Activated CD4-positive, alpha-beta memory T cell treated with anti-CD3 and anti-CD28 coated beads, Interleukin-2, amount 10 ng/mL, durations not matched to agents 7 days and 5 days (primary cell): ENCODE measurements around the gene NUSAP1. TPM values are rescaled to one million over a fixed set of nuclear protein-coding genes. Genes with fewer than 3 reads are reported as not detected.
A peak's percentile ranks its signal among the peaks of the same experiment; 100 is the strongest.

ENCODE experiments used
- CTCF ChIA-PET: fragments of 350-600 bp; sonication (Branson Sonifier 250); formaldehyde crosslinking; loops from one replicate; lab custom pipeline; 2021; ENCODE audit warnings: antibody characterized with exemption, inconsistent platforms; lab: Charles Lee
- POLR2A ChIA-PET: fragments of 350-600 bp; sonication (Branson Sonifier 250); formaldehyde crosslinking; loops from one replicate; lab custom pipeline; 2021; ENCODE audit warnings: antibody characterized with exemption; lab: Charles Lee
- DNase-seq: peaks from one replicate; pipeline ENCODE4 v3.0.0-alpha.2; 2020
- H3K27ac Mint-ChIP-seq: one replicate; pipeline ENCODE4 v1.8.0; 2021; ENCODE audit warnings: mild to moderate bottlenecking, mixed read lengths
- H3K27me3 Mint-ChIP-seq: one replicate; pipeline ENCODE4 v1.8.0; 2021; ENCODE audit warnings: mixed read lengths
- H3K36me3 Mint-ChIP-seq: one replicate; pipeline ENCODE4 v1.8.0; 2021; ENCODE audit warnings: low read depth, mixed read lengths
- H3K4me1 Mint-ChIP-seq: one replicate; pipeline ENCODE4 v1.8.0; 2021; ENCODE audit warnings: mixed read lengths
- H3K4me3 Mint-ChIP-seq: one replicate; pipeline ENCODE4 v1.8.0; 2021; ENCODE audit warnings: mild to moderate bottlenecking, mixed read lengths
- H3K9me3 Mint-ChIP-seq: one replicate; pipeline ENCODE4 v1.8.0; 2021; ENCODE audit warnings: mixed read lengths
- total RNA-seq, 2 experiments: library from RNA; stranded (reverse); gene quantifications; one replicate each; pipeline ENCODE4 v1.2.3, GENCODE V29; 2021

Gene NUSAP1
- total RNA-seq, 2 experiments from 2014 or later = 243 to 251 TPM

- Mint-ChIP-seq H3K9me3 (no peaks in the 10 kb centered on the region), H3K27me3 (no peaks in the 10 kb centered on the region), H3K36me3 (peaks cover 32% of the 10 kb centered on the region), H3K4me3 (no peak overlapping the region), H3K27ac (peak overlapping the region; percentile 24), H3K4me1 (peaks cover 24% of the 10 kb centered on the region)
- CTCF ChIA-PET = interaction anchor here (0.7 kb wide), 2 partner anchors 326 to 704 kb away, joined by 3 read pairs; no protein-coding TSS in a partner anchor
- DNase-seq = no peak
- POLR2A ChIA-PET = no interaction called here
Measured at GRCh38 chr15:41392659-41393058, 60.0 kb downstream of the NUSAP1 start.

- Mint-ChIP-seq H3K9me3 (no peaks in the 10 kb centered on the region), H3K4me3 (no peak overlapping the region), H3K36me3 (peaks cover 27% of the 10 kb centered on the region), H3K27me3 (no peaks in the 10 kb centered on the region), H3K27ac (peak overlapping the region; percentile 51), H3K4me1 (peaks cover 24% of the 10 kb centered on the region)
- no peak for DNase-seq
- ChIA-PET POLR2A (no interaction called here), CTCF (no interaction called here)
Measured at GRCh38 chr15:41394924-41395323, 62.2 kb downstream of the NUSAP1 start.

GRCh38 chr15:41396111-41396510 is 63.4 kb downstream of the NUSAP1 start:
- ChIA-PET POLR2A (interaction anchor here (1.4 kb wide), 1 partner anchor 14 kb away, joined by 3 read pairs; no protein-coding TSS in a partner anchor), CTCF (no interaction called here)
- peak overlapping the region; percentile 12 for H3K27ac Mint-ChIP-seq
- no peaks in the 10 kb centered on the region for H3K27me3 Mint-ChIP-seq
- H3K36me3 Mint-ChIP-seq = peaks cover 27% of the 10 kb centered on the region
- DNase-seq = no peak
- peaks cover 28% of the 10 kb centered on the region for H3K4me1 Mint-ChIP-seq
- no peak overlapping the region for H3K4me3 Mint-ChIP-seq
- H3K9me3 Mint-ChIP-seq = no peaks in the 10 kb centered on the region

GRCh38 chr15:41401904-41402267 is 69.2 kb downstream of the NUSAP1 start:
- DNase-seq = no peak

GRCh38 chr15:41407341-41407740 is 74.7 kb downstream of the NUSAP1 start:
- no peaks in the 10 kb centered on the region for H3K9me3 Mint-ChIP-seq
- peaks cover 15% of the 10 kb centered on the region for H3K4me1 Mint-ChIP-seq
- ChIA-PET CTCF (interaction anchor here (1.2 kb wide), 1 partner anchor 11 kb away, joined by 5 read pairs; no protein-coding TSS in a partner anchor), POLR2A (interaction anchor here (1.0 to 1.1 kb wide), 2 partner anchors 9 kb away, joined by 3 to 5 read pairs; partner anchors contain the start of gene RTF1)
- DNase-seq = no peak
- H3K27ac Mint-ChIP-seq = no peak overlapping the region
- no peak overlapping the region for H3K4me3 Mint-ChIP-seq
- H3K27me3 Mint-ChIP-seq = no peaks in the 10 kb centered on the region
- H3K36me3 Mint-ChIP-seq = peaks cover 1% of the 10 kb centered on the region

More at GRCh38 chr15:41401904-41402267, 69.2 kb downstream of the NUSAP1 start:
- no peaks in the 10 kb centered on the region for H3K27me3 Mint-ChIP-seq
- POLR2A ChIA-PET = interaction anchor here (0.6 to 1.0 kb wide), 7 partner anchors 8 to 492 kb away, joined by 3 to 8 read pairs (median 3); partner anchors contain the start of genes NUSAP1 and OIP5
- CTCF ChIA-PET = interaction anchor here (0.7 to 1.0 kb wide), 4 partner anchors 9 to 1441 kb away, joined by 3 to 5 read pairs (median 4); no protein-coding TSS in a partner anchor
- H3K27ac Mint-ChIP-seq = peak overlapping the region; percentile 87
- H3K36me3 Mint-ChIP-seq = peaks cover 6% of the 10 kb centered on the region
- peaks cover 27% of the 10 kb centered on the region for H3K4me1 Mint-ChIP-seq
- no peaks in the 10 kb centered on the region for H3K9me3 Mint-ChIP-seq
- H3K4me3 Mint-ChIP-seq = peak overlapping the region; percentile 90

GRCh38 chr15:41408234-41408641 is 75.6 kb downstream of the NUSAP1 start:
- no peak overlapping the region for H3K27ac Mint-ChIP-seq
- no peak overlapping the region for H3K4me3 Mint-ChIP-seq
- CTCF ChIA-PET = no interaction called here
- H3K9me3 Mint-ChIP-seq = no peaks in the 10 kb centered on the region
- POLR2A ChIA-PET = interaction anchor here (1.0 kb wide), 1 partner anchor 8 kb away, joined by 3 read pairs; the partner anchor contains the start of gene RTF1
- no peaks in the 10 kb centered on the region for H3K36me3 Mint-ChIP-seq
- no peaks in the 10 kb centered on the region for H3K27me3 Mint-ChIP-seq
- DNase-seq = no peak
- peaks cover 9% of the 10 kb centered on the region for H3K4me1 Mint-ChIP-seq

- no peaks in the 10 kb centered on the region for H3K9me3 Mint-ChIP-seq
- POLR2A ChIA-PET = interaction anchor here (1.2 kb wide), 1 partner anchor 14 kb away, joined by 3 read pairs; no protein-coding TSS in a partner anchor
- no peak overlapping the region for H3K4me3 Mint-ChIP-seq
- H3K27me3 Mint-ChIP-seq = no peaks in the 10 kb centered on the region
- H3K27ac Mint-ChIP-seq = no peak overlapping the region
- CTCF ChIA-PET = interaction anchor here (0.7 to 1.4 kb wide), 2 partner anchors 9 to 11 kb away, joined by 4 to 5 read pairs; no protein-coding TSS in a partner anchor
- no peak for DNase-seq
- H3K4me1 Mint-ChIP-seq = peaks cover 5% of the 10 kb centered on the region
- H3K36me3 Mint-ChIP-seq = no peaks in the 10 kb centered on the region
Measured at GRCh38 chr15:41411031-41411430, 78.3 kb downstream of the NUSAP1 start.

- no peaks in the 10 kb centered on the region for H3K36me3 Mint-ChIP-seq
- H3K4me1 Mint-ChIP-seq = peaks cover 9% of the 10 kb centered on the region
- no peak overlapping the region for H3K4me3 Mint-ChIP-seq
- no peaks in the 10 kb centered on the region for H3K27me3 Mint-ChIP-seq
- no peaks in the 10 kb centered on the region for H3K9me3 Mint-ChIP-seq
- CTCF ChIA-PET = interaction anchor here (0.7 to 1.4 kb wide), 2 partner anchors 10 to 11 kb away, joined by 4 to 5 read pairs; no protein-coding TSS in a partner anchor
- no peak overlapping the region for H3K27ac Mint-ChIP-seq
- POLR2A ChIA-PET = no interaction called here
- DNase-seq = no peak
Measured at GRCh38 chr15:41411441-41411840, 78.8 kb downstream of the NUSAP1 start.

GRCh38 chr15:41416128-41416741 is 83.6 kb downstream of the NUSAP1 start:
- Mint-ChIP-seq H3K4me3 (peak overlapping the region; percentile 92), H3K27ac (peak overlapping the region; percentile 88), H3K4me1 (peaks cover 37% of the 10 kb centered on the region), H3K27me3 (no peaks in the 10 kb centered on the region), H3K9me3 (no peaks in the 10 kb centered on the region), H3K36me3 (peaks cover 4% of the 10 kb centered on the region)
- ChIA-PET POLR2A (interaction anchor here (0.6 to 2.6 kb wide), 6 partner anchors 8 to 1468 kb away, joined by 3 to 17 read pairs (median 4); partner anchors contain the start of genes NUSAP1 and OIP5), CTCF (interaction anchor here (0.6 to 1.1 kb wide), 2 partner anchors 12 to 166 kb away, joined by 3 read pairs; no protein-coding TSS in a partner anchor)
- DNase-seq = no peak

GRCh38 chr15:41416742-41417417 is 84.2 kb downstream of the NUSAP1 start, which contains the start of gene RTF1:
TSS of gene RTF1 (plus strand) at chr15:41417095. CDS start at chr15:41417116, 21 bp downstream.
- peak within 1 kb of the TSS; percentile 88 for H3K27ac Mint-ChIP-seq
- peak within 1 kb of the TSS; percentile 92 for H3K4me3 Mint-ChIP-seq
- peak; percentile 96 for DNase-seq
- no peaks in the 10 kb centered on the region for H3K9me3 Mint-ChIP-seq
- CTCF ChIA-PET = interaction anchor here (0.6 kb wide), 1 partner anchor 29 kb away, joined by 3 read pairs; no protein-coding TSS in a partner anchor
- peaks cover 4% of the 10 kb centered on the region for H3K36me3 Mint-ChIP-seq
- H3K4me1 Mint-ChIP-seq = peaks cover 37% of the 10 kb centered on the region
- no peaks in the 10 kb centered on the region for H3K27me3 Mint-ChIP-seq
- POLR2A ChIA-PET = interaction anchor here (0.9 to 2.6 kb wide), 5 partner anchors 9 to 101 kb away, joined by 3 to 17 read pairs (median 5); partner anchors contain the start of genes NUSAP1 and OIP5

- ChIA-PET POLR2A (interaction anchor here (2.6 kb wide), 1 partner anchor 12 kb away, joined by 17 read pairs; no protein-coding TSS in a partner anchor), CTCF (interaction anchor here (0.6 to 0.7 kb wide), 2 partner anchors 11 to 30 kb away, joined by 3 to 5 read pairs; no protein-coding TSS in a partner anchor)
- H3K9me3 Mint-ChIP-seq = no peaks in the 10 kb centered on the region
- peaks cover 4% of the 10 kb centered on the region for H3K36me3 Mint-ChIP-seq
- no peaks in the 10 kb centered on the region for H3K27me3 Mint-ChIP-seq
- peak overlapping the region; percentile 74 for H3K27ac Mint-ChIP-seq
- peaks cover 41% of the 10 kb centered on the region for H3K4me1 Mint-ChIP-seq
- no peak for DNase-seq
- peak overlapping the region; percentile 92 for H3K4me3 Mint-ChIP-seq
Measured at GRCh38 chr15:41417418-41418195, 84.9 kb downstream of the NUSAP1 start.
